GM12874 (cell line): Measurements from ENCODE around the gene SORL1-AS1.

Experiments
- CTCF ChIP-seq: IDR thresholded peaks from 2 replicates; pipeline ENCODE4 v1.5.1; 2011; ENCODE audit warnings: low read depth, mild to moderate bottlenecking, control low read depth, low read length, moderate library complexity; ENCODE audit not compliant: insufficient read depth

The SORL1-AS1 gene

GRCh38 chr11:121452609-121453150 is at the start of gene SORL1-AS1:
SORL1-AS1 (minus strand) TSS chr11:121452967.
- TF ChIP-seq CTCF: no peak

GRCh38 chr11:121500717-121501116 is 48.0 kb upstream of the SORL1-AS1 start:
- no peak for TF ChIP-seq CTCF

- no peak for TF ChIP-seq CTCF
Measured at GRCh38 chr11:121500275-121500674, 47.5 kb upstream of the SORL1-AS1 start.

GRCh38 chr11:121499405-121499804 is 46.6 kb upstream of the SORL1-AS1 start:
- no peak for TF ChIP-seq CTCF

- no peak for TF ChIP-seq CTCF
Measured at GRCh38 chr11:121497176-121497998, 44.6 kb upstream of the SORL1-AS1 start.

GRCh38 chr11:121494355-121495099 is 41.8 kb upstream of the SORL1-AS1 start:
- TF ChIP-seq CTCF: no peak

GRCh38 chr11:121489823-121490222 is 37.1 kb upstream of the SORL1-AS1 start:
- TF ChIP-seq CTCF: no peak
